Adrenal gland (tissue), 5 donors: ENCODE results near the gene PHKA1.

ENCODE experiments used
- CTCF ChIP-seq, 6 experiments: fragments of 450-650 bp in 4 of 6; fragments of 200-600 bp in 2 of 6; sonication (generic) in 1 of 6; IDR thresholded peaks; 1 replicate in 5 of 6; 2 replicates in 1 of 6; pipeline versions ENCODE4 v1.5.1 to v1.8.0; 2016 to 2021; ENCODE audit warnings: antibody characterized with exemption in 6 of 6, mild to moderate bottlenecking in 2 of 6, moderate library complexity in 1 of 6
- POLR2A ChIP-seq, 2 donors: fragments of 450-650 bp; IDR thresholded peaks; one replicate each; pipeline ENCODE4 v1.6.1; 2017; ENCODE audit warnings: antibody characterized with exemption in 2 of 2, mild to moderate bottlenecking in 2 of 2, moderate library complexity in 1 of 2
- donor health status: DM: no; HTN: no; CAD: no.

- TF ChIP-seq CTCF (IDR thresholded peaks at IDR 0.05) (peak in 1 of 6 experiments; percentile 13), POLR2A (IDR thresholded peaks at IDR 0.05) (peak in 1 of 2 donors; percentile 32)
These were observed at the start of gene PHKA1 for GRCh38 chrX:72713599-72714477.
